CD8-positive, alpha-beta memory T cell (primary cell): Measurements from ENCODE around the gene CDK4. TPM values are rescaled to one million over a fixed set of nuclear protein-coding genes. Genes with fewer than 3 reads are reported as not detected.

Experiments used
- CTCF ChIA-PET: fragments of 350-600 bp; sonication (Branson Sonifier 250); formaldehyde crosslinking; loops from one replicate; lab custom pipeline; 2021; ENCODE audit warnings: antibody characterized with exemption; lab: Charles Lee
- POLR2A ChIA-PET: fragments of 350-600 bp; sonication (Branson Sonifier 250); formaldehyde crosslinking; loops from one replicate; lab custom pipeline; 2021; ENCODE audit warnings: antibody characterized with exemption; lab: Charles Lee
- DNase-seq, 5 donors: peaks; one replicate each; pipeline versions ENCODE4 v3.0.0 to v3.0.0-alpha.2; 2020 to 2022; ENCODE audit warnings: mixed read lengths in 1 of 5
- H3K27ac ChIP-seq: one replicate; pipeline ENCODE4 v1.7.0; 2013; ENCODE audit warnings: low read depth, mild to moderate bottlenecking, low read length, moderate library complexity
- H3K27me3 ChIP-seq: 2 replicates; pipeline ENCODE4 v1.7.0; 2013; ENCODE audit warnings: low read length, mild to moderate bottlenecking; ENCODE audit not compliant: insufficient read depth, poor library complexity, severe bottlenecking
- H3K36me3 ChIP-seq: 2 replicates; pipeline ENCODE4 v1.7.0; 2013; ENCODE audit warnings: mild to moderate bottlenecking, low read length, moderate library complexity; ENCODE audit not compliant: insufficient read depth
- H3K4me1 ChIP-seq: 2 replicates; pipeline ENCODE4 v1.7.0; 2013; ENCODE audit warnings: mild to moderate bottlenecking, low read length, moderate library complexity; ENCODE audit not compliant: insufficient read depth
- H3K4me3 ChIP-seq: 2 replicates; pipeline ENCODE4 v1.7.0; 2013; ENCODE audit warnings: mild to moderate bottlenecking, low read length
- H3K9me3 ChIP-seq: 2 replicates; pipeline ENCODE4 v1.7.0; 2013; ENCODE audit warnings: mild to moderate bottlenecking, low read length
- H3K27ac Mint-ChIP-seq, 8 donors: one replicate each; pipeline ENCODE4 v1.8.0; 2020 to 2021; ENCODE audit warnings: mixed read lengths in 8 of 8, mild to moderate bottlenecking in 6 of 8, inconsistent platforms in 3 of 8, moderate library complexity in 3 of 8
- H3K27me3 Mint-ChIP-seq, 2 donors: one replicate each; pipeline ENCODE4 v1.8.0; 2020 to 2021; ENCODE audit warnings: mixed read lengths in 2 of 2, mild to moderate bottlenecking in 1 of 2, moderate library complexity in 1 of 2
- H3K36me3 Mint-ChIP-seq, 3 donors: one replicate each; pipeline ENCODE4 v1.8.0; 2020 to 2021; ENCODE audit warnings: mixed read lengths in 3 of 3, inconsistent platforms in 1 of 3, mild to moderate bottlenecking in 1 of 3
- H3K4me1 Mint-ChIP-seq, 3 donors: one replicate each; pipeline ENCODE4 v1.8.0; 2020 to 2021; ENCODE audit warnings: mixed read lengths in 3 of 3, inconsistent platforms in 1 of 3, mild to moderate bottlenecking in 1 of 3
- H3K4me3 Mint-ChIP-seq, 7 donors: one replicate each; pipeline ENCODE4 v1.8.0; 2020 to 2021; ENCODE audit warnings: mixed read lengths in 7 of 7, mild to moderate bottlenecking in 6 of 7, moderate library complexity in 4 of 7, inconsistent platforms in 2 of 7
- H3K9me3 Mint-ChIP-seq, 5 donors: one replicate each; pipeline ENCODE4 v1.8.0; 2020 to 2022; ENCODE audit warnings: mixed read lengths in 5 of 5, mild to moderate bottlenecking in 3 of 5, moderate library complexity in 2 of 5, inconsistent platforms in 1 of 5
- polyA plus RNA-seq: library from polyadenylated mRNA; unstranded; fragments of 300-500 nt; fragmentation: Illumina TruSeq; gene quantifications from one replicate; pipeline ENCODE4 v1.2.3, GENCODE V29; 2021
- total RNA-seq, 2 experiments: library from RNA; stranded (reverse); gene quantifications; one replicate each; pipeline ENCODE4 v1.2.3, GENCODE V29; 2021

The CDK4 gene
- total RNA-seq (100 to 1,000 TPM; 268 to 304 TPM), polyA plus RNA-seq (76.0 TPM)

DNA sequence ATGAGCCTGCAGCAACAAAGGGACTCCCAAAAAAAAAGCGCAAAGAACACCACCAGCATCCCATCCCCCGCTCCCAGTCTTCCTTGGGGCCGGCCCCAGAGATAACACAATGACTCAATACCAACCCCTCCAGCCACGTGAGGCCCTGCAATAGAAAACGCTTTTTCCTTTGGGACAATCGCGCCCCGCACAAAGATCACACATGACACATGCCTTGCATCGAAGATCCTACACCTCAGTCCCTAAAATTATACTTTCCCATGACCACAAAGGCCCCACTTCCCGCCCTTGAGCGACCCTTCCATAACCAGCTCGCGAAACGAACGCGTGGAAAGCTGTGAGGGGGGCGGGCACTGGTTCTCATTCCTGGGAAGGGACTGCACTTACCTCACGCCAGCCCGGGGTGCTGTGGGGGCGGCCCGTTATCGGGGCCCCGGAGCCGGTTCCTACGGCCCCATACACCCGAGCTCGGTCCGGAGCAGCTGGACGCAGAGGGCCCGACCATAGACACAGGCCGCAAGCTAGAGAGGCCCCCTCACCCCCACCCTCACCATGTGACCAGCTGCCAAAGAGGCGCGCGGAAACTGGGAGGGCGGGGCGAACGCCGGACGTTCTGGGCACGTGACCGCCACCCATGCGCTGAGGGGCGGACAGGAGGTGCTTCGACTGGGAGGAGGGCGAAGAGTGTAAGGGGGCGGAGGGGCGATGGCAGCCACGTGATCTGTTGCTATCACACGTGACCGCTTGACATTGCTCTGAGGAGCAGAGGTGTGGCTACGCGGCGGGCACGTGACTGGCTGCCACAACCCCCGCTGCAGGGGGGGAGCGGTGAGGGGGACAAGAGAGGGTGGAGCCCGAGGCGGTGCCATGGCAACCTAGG lies at the start of gene CDK4:
Gene CDK4, minus strand, starts transcription at position 523 of the 880 bp plus-strand sequence. CDS start 593 bp downstream, outside the sequence.
- Histone ChIP-seq H3K4me3 (peak within 1 kb of the TSS; percentile 92), H3K36me3 (peaks cover 18% of the 10 kb centered on the region), H3K9me3 (no peaks in the 10 kb centered on the region), H3K27me3 (no peaks in the 10 kb centered on the region), H3K4me1 (peaks cover 49% of the 10 kb centered on the region), H3K27ac (peak within 1 kb of the TSS; percentile 86)
- Mint-ChIP-seq H3K27me3 (peaks cover 0 to 2% of the 10 kb centered on the region in 2 donors), H3K4me1 (peaks cover 47 to 59% (median 58%) of the 10 kb centered on the region in 3 donors), H3K27ac (peak within 1 kb of the TSS; percentile 93 to 100 (median 96)), H3K4me3 (peak within 1 kb of the TSS; percentile 86 to 96 (median 91)), H3K36me3 (peaks cover 0 to 49% (median 6%) of the 10 kb centered on the region in 3 donors), H3K9me3 (no peaks in the 10 kb centered on the region)
- CTCF ChIA-PET, result interaction anchor here (1.0 to 1.2 kb wide), 2 partner anchors 10 to 11 kb away, joined by 4 read pairs; no protein-coding TSS in a partner anchor
- POLR2A ChIA-PET, result interaction anchor here (0.6 to 1.1 kb wide), 5 partner anchors 11 to 999 kb away, joined by 3 to 6 read pairs (median 3); partner anchors contain the start of gene ATP23
- DNase-seq, result peak; percentile 98 to 100 (median 99)

- DNase-seq, result no peak
- CTCF ChIA-PET, result interaction anchor here (2.9 kb wide), 1 partner anchor 105 kb away, joined by 21 read pairs; no protein-coding TSS in a partner anchor
Observed at GRCh38 chr12:57800965-57801364, 48.9 kb upstream of the CDK4 start.

DNA sequence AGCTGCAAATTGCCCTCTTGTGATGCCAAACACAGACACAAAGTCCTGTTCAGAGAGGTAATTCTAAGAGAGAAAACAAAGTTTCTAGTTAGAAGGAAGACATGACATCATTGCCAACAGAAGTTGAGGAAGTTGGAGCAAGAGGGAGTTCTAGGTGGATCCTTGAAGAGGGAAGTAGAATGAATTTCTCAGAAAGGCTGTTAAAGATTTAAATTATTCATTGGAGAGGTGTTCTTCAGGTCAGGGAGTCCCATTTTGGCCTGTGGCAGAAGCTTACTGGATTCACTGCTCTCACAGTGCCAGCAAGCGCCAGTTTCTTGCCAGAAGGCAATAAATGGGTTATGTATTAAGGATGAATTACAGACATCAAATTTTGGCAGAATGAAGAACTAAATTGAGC lies 45.8 kb upstream of the CDK4 start:
- H3K4me1 ChIP-seq, result no peaks in the 10 kb centered on the region
- DNase-seq, result no peak
- Mint-ChIP-seq H3K4me3 (no peak overlapping the region), H3K9me3 (no peaks in the 10 kb centered on the region), H3K4me1 (peaks cover 0 to 5% (median 0%) of the 10 kb centered on the region in 3 donors), H3K36me3 (peaks cover 1 to 78% (median 12%) of the 10 kb centered on the region in 3 donors), H3K27ac (peak overlapping the region in 4 of 8 donors; percentile 9 to 73 (median 32)), H3K27me3 (no peaks in the 10 kb centered on the region)
- no peaks in the 10 kb centered on the region for H3K27me3 ChIP-seq
- H3K4me3 ChIP-seq, result no peak overlapping the region
- ChIA-PET POLR2A (no interaction called here), CTCF (interaction anchor here (1.4 kb wide), 1 partner anchor 41 kb away, joined by 5 read pairs; no protein-coding TSS in a partner anchor)
- H3K9me3 ChIP-seq, result no peaks in the 10 kb centered on the region
- H3K36me3 ChIP-seq, result peaks cover 30% of the 10 kb centered on the region
- no peak overlapping the region for H3K27ac ChIP-seq

More at GRCh38 chr12:57800965-57801364, 48.9 kb upstream of the CDK4 start:
- no peaks in the 10 kb centered on the region for H3K9me3 Mint-ChIP-seq
- POLR2A ChIA-PET, result no interaction called here
- Histone ChIP-seq H3K36me3 (peaks cover 21% of the 10 kb centered on the region), H3K27ac (no peak overlapping the region), H3K4me1 (no peaks in the 10 kb centered on the region), H3K27me3 (no peaks in the 10 kb centered on the region), H3K4me3 (no peak overlapping the region), H3K9me3 (no peaks in the 10 kb centered on the region)
- peak overlapping the region in 1 of 8 donors; percentile 77 for H3K27ac Mint-ChIP-seq
- no peaks in the 10 kb centered on the region for H3K27me3 Mint-ChIP-seq
- H3K36me3 Mint-ChIP-seq, result peaks cover 0 to 66% (median 14%) of the 10 kb centered on the region in 3 donors
- peaks cover 0 to 4% (median 0%) of the 10 kb centered on the region in 3 donors for H3K4me1 Mint-ChIP-seq
- no peak overlapping the region for H3K4me3 Mint-ChIP-seq

DNA sequence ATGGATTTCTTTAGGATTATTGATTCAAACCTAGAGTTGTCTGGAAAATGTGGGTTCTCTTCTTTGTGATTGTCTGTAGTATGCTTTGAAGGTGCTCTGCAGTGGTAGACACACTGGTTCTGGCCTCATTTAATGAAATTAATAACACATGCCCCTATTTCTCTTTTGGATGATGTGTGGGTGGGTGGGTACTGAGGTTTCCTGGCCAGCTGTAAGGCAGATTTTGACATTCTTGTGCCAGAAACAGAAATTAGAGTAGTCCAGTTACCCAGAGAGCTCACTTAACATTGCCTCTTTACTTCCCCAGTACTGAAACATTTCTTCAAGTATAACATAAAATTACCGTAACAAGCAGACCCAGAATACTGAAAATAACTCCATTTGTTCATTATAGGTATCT lies 44.9 kb upstream of the CDK4 start:
- Mint-ChIP-seq H3K27ac (no peak overlapping the region), H3K9me3 (no peaks in the 10 kb centered on the region), H3K4me3 (no peak overlapping the region), H3K4me1 (peaks cover 0 to 6% (median 0%) of the 10 kb centered on the region in 3 donors), H3K36me3 (peaks cover 4 to 80% (median 14%) of the 10 kb centered on the region in 3 donors), H3K27me3 (no peaks in the 10 kb centered on the region)
- Histone ChIP-seq H3K4me3 (no peak overlapping the region), H3K27ac (no peak overlapping the region), H3K9me3 (no peaks in the 10 kb centered on the region), H3K4me1 (no peaks in the 10 kb centered on the region), H3K27me3 (no peaks in the 10 kb centered on the region), H3K36me3 (peaks cover 28% of the 10 kb centered on the region)
- DNase-seq, result no peak
- ChIA-PET POLR2A (no interaction called here), CTCF (interaction anchor here (1.1 kb wide), 1 partner anchor 38 kb away, joined by 3 read pairs; no protein-coding TSS in a partner anchor)

DNA sequence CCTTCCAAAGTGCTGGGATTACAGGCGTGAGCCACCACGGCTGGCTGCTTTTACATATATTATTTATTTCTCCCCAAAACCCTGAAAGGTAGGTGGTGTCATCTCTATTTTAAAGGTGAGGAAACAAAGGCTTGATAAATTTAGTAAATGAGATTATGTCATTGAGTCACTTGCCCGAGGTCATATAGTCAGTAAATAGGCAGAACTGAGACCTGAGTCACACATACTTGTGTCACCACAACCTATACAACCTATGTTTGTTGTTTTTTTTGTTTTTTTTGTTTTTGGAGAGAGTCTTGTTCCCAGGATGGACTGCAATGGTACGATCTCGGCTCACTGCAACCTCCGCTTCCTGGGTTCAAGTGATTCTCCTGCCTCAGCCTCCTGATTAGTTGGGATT lies 43.2 kb upstream of the CDK4 start:
- CTCF ChIA-PET, result no interaction called here
- Mint-ChIP-seq H3K4me1 (peaks cover 0 to 6% (median under 1%) of the 10 kb centered on the region in 3 donors), H3K4me3 (no peak overlapping the region), H3K27ac (no peak overlapping the region), H3K27me3 (no peaks in the 10 kb centered on the region), H3K36me3 (peaks cover 4 to 80% (median 17%) of the 10 kb centered on the region in 3 donors), H3K9me3 (no peaks in the 10 kb centered on the region)
- Histone ChIP-seq H3K36me3 (peaks cover 20% of the 10 kb centered on the region), H3K9me3 (no peaks in the 10 kb centered on the region), H3K27me3 (no peaks in the 10 kb centered on the region), H3K4me1 (no peaks in the 10 kb centered on the region), H3K4me3 (no peak overlapping the region), H3K27ac (no peak overlapping the region)
- no peak for DNase-seq
- POLR2A ChIA-PET, result no interaction called here

DNA sequence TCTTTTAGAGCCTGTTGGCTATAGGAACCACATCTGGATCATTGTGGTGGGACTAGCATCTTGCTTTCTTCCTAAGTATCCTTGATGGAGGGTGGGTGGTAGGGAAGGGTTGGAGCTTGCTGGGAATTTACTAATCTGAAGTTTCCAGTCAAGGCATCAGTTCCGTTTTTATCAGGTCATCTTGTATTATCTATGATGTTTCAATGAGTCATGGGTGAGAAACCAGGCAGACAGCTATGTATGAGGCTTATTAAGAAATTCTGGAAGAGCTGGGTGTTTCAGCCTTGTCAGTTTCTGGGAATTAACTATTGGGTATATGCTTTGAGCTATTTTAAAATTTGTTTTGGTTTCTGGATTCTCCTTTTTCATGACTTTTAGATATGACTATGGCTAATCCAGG lies 41.8 kb upstream of the CDK4 start:
- DNase-seq, result no peak
- peaks cover 0 to 6% (median 4%) of the 10 kb centered on the region in 3 donors for H3K4me1 Mint-ChIP-seq
- Histone ChIP-seq H3K27me3 (no peaks in the 10 kb centered on the region), H3K4me1 (no peaks in the 10 kb centered on the region), H3K36me3 (peaks cover 20% of the 10 kb centered on the region), H3K27ac (no peak overlapping the region), H3K9me3 (no peaks in the 10 kb centered on the region), H3K4me3 (no peak overlapping the region)
- peaks cover 4 to 80% (median 19%) of the 10 kb centered on the region in 3 donors for H3K36me3 Mint-ChIP-seq
- CTCF ChIA-PET, result interaction anchor here (0.5 to 2.2 kb wide), 8 partner anchors 9 to 135 kb away, joined by 3 to 7 read pairs (median 4); partner anchors contain the start of gene TSFM
- no peaks in the 10 kb centered on the region for H3K27me3 Mint-ChIP-seq
- H3K4me3 Mint-ChIP-seq, result no peak overlapping the region
- POLR2A ChIA-PET, result no interaction called here
- peak overlapping the region in 1 of 8 donors; percentile 23 for H3K27ac Mint-ChIP-seq
- no peaks in the 10 kb centered on the region for H3K9me3 Mint-ChIP-seq

DNA sequence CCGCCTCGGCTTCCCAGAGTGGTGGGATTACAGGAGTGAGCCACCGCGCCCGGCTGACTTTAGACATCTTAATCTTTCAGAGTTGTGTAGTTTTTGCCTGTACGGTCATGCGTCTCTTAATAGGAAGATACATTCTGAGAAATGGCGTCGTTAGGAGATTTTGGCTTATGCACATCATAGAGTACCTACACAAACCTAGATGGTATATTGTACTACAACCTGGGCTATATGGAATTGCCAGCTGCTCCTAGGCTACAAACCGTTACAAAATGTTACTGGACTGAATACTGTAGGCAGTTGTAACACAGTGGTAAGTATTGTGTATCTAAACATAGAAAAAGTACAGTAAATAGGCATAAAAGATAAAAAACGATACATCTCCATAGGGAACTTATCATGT lies 31.8 kb upstream of the CDK4 start:
- no peak overlapping the region for H3K4me3 ChIP-seq
- POLR2A ChIA-PET, result no interaction called here
- peaks cover 45 to 55% (median 48%) of the 10 kb centered on the region in 3 donors for H3K4me1 Mint-ChIP-seq
- no peaks in the 10 kb centered on the region for H3K9me3 Mint-ChIP-seq
- peaks cover 40% of the 10 kb centered on the region for H3K4me1 ChIP-seq
- H3K27ac Mint-ChIP-seq, result peak overlapping the region; percentile 11 to 98 (median 58)
- CTCF ChIA-PET, result interaction anchor here (0.8 to 4.1 kb wide), 7 partner anchors 12 to 119 kb away, joined by 3 to 24 read pairs (median 4); partner anchors contain the start of genes EEF1AKMT3 and METTL1
- peaks cover 22% of the 10 kb centered on the region for H3K36me3 ChIP-seq
- no peak for DNase-seq
- H3K27ac ChIP-seq, result no peak overlapping the region
- peak overlapping the region; percentile 72 to 100 (median 82) for H3K4me3 Mint-ChIP-seq
- no peaks in the 10 kb centered on the region for H3K27me3 ChIP-seq
- peaks cover 0 to 3% of the 10 kb centered on the region in 2 donors for H3K27me3 Mint-ChIP-seq
- H3K36me3 Mint-ChIP-seq, result peaks cover 3 to 47% (median 12%) of the 10 kb centered on the region in 3 donors
- no peaks in the 10 kb centered on the region for H3K9me3 ChIP-seq
